Testis (tissue), 3 donors: ENCODE data around the gene POR. TPM values are rescaled to one million over a fixed set of nuclear protein-coding genes. Genes with fewer than 3 reads are reported as not detected.

Source experiments
- DNase-seq: peaks from one replicate; pipeline ENCODE4 v3.0.0-alpha.2; 2019
- H3K27ac ChIP-seq, 2 donors: fragments of 200-600 bp; sonication (generic); one replicate each; pipeline ENCODE4 v1.5.1; 2019
- H3K27me3 ChIP-seq: fragments of 200-600 bp; sonication (generic); one replicate; pipeline ENCODE4 v1.5.1; 2019
- H3K36me3 ChIP-seq: fragments of 200-600 bp; sonication (generic); one replicate; pipeline ENCODE4 v1.5.1; 2017; ENCODE audit warnings: low read depth; ENCODE audit errors: missing control alignments
- H3K4me1 ChIP-seq: fragments of 200-600 bp; sonication (generic); one replicate; pipeline ENCODE4 v1.5.1; 2019
- H3K4me3 ChIP-seq, 2 donors: fragments of 200-600 bp; sonication (generic); one replicate each; pipeline ENCODE4 v1.5.1; 2017 to 2019
- H3K9me3 ChIP-seq: fragments of 200-600 bp; sonication (generic); one replicate; pipeline ENCODE4 v1.5.1; 2017
- CTCF ChIP-seq, 3 experiments: fragments of 450-650 bp in 2 of 3; fragments of 200-600 bp in 1 of 3; sonication (generic) in 1 of 3; IDR thresholded peaks; one replicate each; pipeline ENCODE4 v1.5.1; 2016 to 2019; ENCODE audit warnings: antibody characterized with exemption in 3 of 3, mild to moderate bottlenecking in 2 of 3, moderate library complexity in 1 of 3
- POLR2A ChIP-seq: fragments of 450-650 bp; IDR thresholded peaks from one replicate; pipeline ENCODE4 v1.6.1; 2017; ENCODE audit warnings: antibody characterized with exemption, mild to moderate bottlenecking, moderate library complexity
- WGBS, 2 donors: methylation state at CpG; one replicate each; pipeline ENCODE4 v1.1.5; 2018; 5-methylcytosine and 5-hydroxymethylcytosine counted together
- intact Hi-C: fragments of 100-400 bp; cut with DNase I; formaldehyde crosslinking; loops from one replicate; pipeline ENCODE4 v1.15.1; 2023; ENCODE audit warnings: low total_unique reads
- polyA plus RNA-seq: library from polyadenylated mRNA; stranded (reverse); fragments of 350-450 nt; fragmentation: Illumina TruSeq; extraction: RNeasy Lipid Tissue Mini Kit (QIAGEN cat#74804); gene quantifications from one replicate; pipeline ENCODE4 v1.2.3, GENCODE V29; 2014; ENCODE audit warnings: low read depth, low replicate concordance; ENCODE audit not compliant: insufficient read depth
- total RNA-seq, 2 donors: library from RNA; depleted of rRNA; stranded (reverse); fragments of >200 nt; gene quantifications; one replicate each; pipeline ENCODE4 v1.2.3, GENCODE V29; 2016

POR gene
- total and polyA plus RNA-seq, 3 donors from 2014 or later = 98.5 to 169 (median 122) TPM

GRCh38 chr7:75979759-75980429 lies 64.9 kb downstream of the POR start:
- intact Hi-C loops = no loop called here
- Histone ChIP-seq H3K36me3 (no peaks in the 10 kb centered on the region), H3K9me3 (no peaks in the 10 kb centered on the region), H3K27ac (no peak overlapping the region), H3K4me3 (no peak overlapping the region), H3K27me3 (no peaks in the 10 kb centered on the region), H3K4me1 (peaks cover 17% of the 10 kb centered on the region)
- TF ChIP-seq CTCF (IDR thresholded peaks at IDR 0.05) = no peak
- no peak for TF ChIP-seq POLR2A
- 68 to 93% methylated on average over 14 to 22 of the region's 22 CpGs for WGBS, 2 donors
- no peak for DNase-seq

DNA sequence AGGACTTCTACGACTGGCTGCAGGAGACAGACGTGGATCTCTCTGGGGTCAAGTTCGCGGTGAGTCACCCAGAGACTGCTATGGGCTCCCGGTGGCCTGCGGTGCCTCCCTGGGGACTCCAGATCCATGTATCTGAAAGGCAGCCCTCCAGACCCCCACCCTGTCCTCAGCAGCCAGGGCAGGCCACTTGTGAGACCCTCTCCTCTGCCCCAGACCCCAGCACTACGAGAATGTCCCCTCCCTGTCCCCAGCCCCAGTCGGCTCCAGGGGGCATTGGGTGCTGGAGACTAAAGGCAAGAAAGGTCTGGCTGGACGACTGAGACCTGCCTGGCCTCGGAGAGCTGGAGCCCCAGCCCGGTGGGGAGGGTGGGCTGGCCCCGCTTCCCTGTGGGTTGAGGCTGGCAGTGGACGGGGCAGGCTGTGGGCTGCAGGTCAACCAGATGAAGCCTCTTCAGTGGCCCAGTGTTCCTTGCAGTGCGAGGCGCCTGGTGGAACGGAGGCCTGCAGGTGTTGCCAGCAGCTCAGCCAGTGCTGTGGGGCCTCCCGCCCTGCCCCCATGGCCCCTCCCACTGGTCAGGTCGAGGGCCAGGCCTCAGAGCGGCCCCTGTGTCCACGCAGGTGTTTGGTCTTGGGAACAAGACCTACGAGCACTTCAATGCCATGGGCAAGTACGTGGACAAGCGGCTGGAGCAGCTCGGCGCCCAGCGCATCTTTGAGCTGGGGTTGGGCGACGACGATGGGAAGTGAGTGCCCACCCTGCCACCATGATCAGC lies 65.7 kb downstream of the POR start:
- Histone ChIP-seq H3K27me3 (no peaks in the 10 kb centered on the region), H3K4me1 (peaks cover 18% of the 10 kb centered on the region), H3K27ac (no peak overlapping the region), H3K36me3 (no peaks in the 10 kb centered on the region), H3K9me3 (no peaks in the 10 kb centered on the region), H3K4me3 (no peak overlapping the region)
- WGBS, 2 donors = 82 to 85% methylated on average over 13 to 26 of the region's 29 CpGs
- intact Hi-C loops = no loop called here
- no peak for DNase-seq
- no peak for TF ChIP-seq POLR2A
- no peak for TF ChIP-seq CTCF (IDR thresholded peaks at IDR 0.05)

- intact Hi-C loops = no loop called here
- H3K4me3 ChIP-seq = no peak overlapping the region
- TF ChIP-seq CTCF (IDR thresholded peaks at IDR 0.05) = no peak
- TF ChIP-seq POLR2A = no peak
- no peaks in the 10 kb centered on the region for H3K9me3 ChIP-seq
- DNase-seq = no peak
- H3K27me3 ChIP-seq = no peaks in the 10 kb centered on the region
- WGBS, 2 donors = 82 to 94% methylated on average over 8 to 12 of the region's 12 CpGs
- H3K36me3 ChIP-seq = no peaks in the 10 kb centered on the region
- peaks cover 24% of the 10 kb centered on the region for H3K4me1 ChIP-seq
- H3K27ac ChIP-seq = no peak overlapping the region
Measured at GRCh38 chr7:75981203-75981452, 66.2 kb downstream of the POR start.

DNA sequence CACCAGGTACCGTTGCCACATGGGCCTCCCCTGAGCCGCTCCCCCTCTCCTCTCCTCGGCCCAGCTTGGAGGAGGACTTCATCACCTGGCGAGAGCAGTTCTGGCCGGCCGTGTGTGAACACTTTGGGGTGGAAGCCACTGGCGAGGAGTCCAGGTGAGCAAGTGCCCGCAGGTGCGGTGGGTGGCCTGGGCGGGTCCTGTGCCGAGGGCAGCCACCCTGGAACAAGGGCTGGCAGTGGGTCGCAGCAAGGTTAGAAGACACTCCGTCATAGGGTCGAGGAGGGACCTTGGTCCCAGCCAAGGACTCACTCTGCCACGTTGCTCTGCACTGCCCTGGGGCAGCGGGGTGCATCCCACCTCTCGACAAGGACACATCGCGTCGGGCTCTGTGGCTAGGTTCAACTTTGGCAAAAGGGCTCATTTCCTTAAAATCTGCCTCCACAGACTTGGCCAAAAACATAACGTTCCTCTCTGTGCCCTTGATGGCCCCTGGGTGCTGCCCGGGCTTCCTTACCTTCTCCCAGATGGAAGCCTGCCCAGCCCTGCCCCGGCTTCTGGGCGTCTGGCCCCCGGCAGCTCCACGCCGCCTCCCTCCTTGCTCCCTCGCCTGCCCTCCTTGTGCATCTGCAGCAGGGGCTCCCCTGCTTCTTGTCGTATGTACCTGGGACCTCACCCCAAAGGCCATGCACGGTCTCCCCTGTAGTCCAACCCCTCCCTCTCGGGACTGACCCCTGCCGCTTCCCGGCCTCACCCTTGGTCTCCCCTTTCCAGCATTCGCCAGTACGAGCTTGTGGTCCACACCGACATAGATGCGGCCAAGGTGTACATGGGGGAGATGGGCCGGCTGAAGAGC lies 66.7 kb downstream of the POR start:
- intact Hi-C loops = no loop called here
- H3K36me3 ChIP-seq = no peaks in the 10 kb centered on the region
- TF ChIP-seq CTCF (IDR thresholded peaks at IDR 0.05) (no peak), POLR2A (no peak)
- H3K4me3 ChIP-seq = no peak overlapping the region
- peaks cover 28% of the 10 kb centered on the region for H3K4me1 ChIP-seq
- no peak for DNase-seq
- H3K9me3 ChIP-seq = no peaks in the 10 kb centered on the region
- H3K27me3 ChIP-seq = no peaks in the 10 kb centered on the region
- no peak overlapping the region for H3K27ac ChIP-seq
- 74 to 76% methylated on average over 26 to 38 of the region's 38 CpGs for WGBS, 2 donors
